ENCODE results near the gene DBNDD1. TPM values are rescaled to one million over a fixed set of nuclear protein-coding genes. Genes with fewer than 3 reads are reported as not detected.

Gene DBNDD1
- polyA plus RNA-seq, 1 of the 3 experiments (the other 2 are of a cell fraction), result 27.9 TPM

Other genes starting within 250 kb of the DBNDD1 start
- gene FANCA, start 202.8 kb downstream of the DBNDD1 start, polyA plus RNA-seq (2012; rRNA removed), result 21.5 and 23.9 TPM in 2 replicates
- gene SPIRE2, start 191.0 kb downstream of the DBNDD1 start, polyA plus RNA-seq (2012; rRNA removed), result 15.3 and 16.2 TPM in 2 replicates
- gene TCF25, start 145.9 kb downstream of the DBNDD1 start, polyA plus RNA-seq (2012; rRNA removed), result 162 and 208 TPM in 2 replicates
- gene MC1R, start 100.6 kb downstream of the DBNDD1 start, polyA plus RNA-seq (2012; rRNA removed), result 11.1 and 12.7 TPM in 2 replicates
- gene TUBB3, start 96.1 kb downstream of the DBNDD1 start, polyA plus RNA-seq (2012; rRNA removed), result 375 and 428 TPM in 2 replicates
- gene DEF8, start 70.7 kb downstream of the DBNDD1 start, polyA plus RNA-seq (2012; rRNA removed), result 112 and 119 TPM in 2 replicates
- not detected in 2 replicates for gene PRDM7, start 57.9 kb upstream of the DBNDD1 start, polyA plus RNA-seq (2012; rRNA removed)

Measured in SK-N-SH (cell line).